HuH-7 (cell line): Measurements from ENCODE around the gene ALG8.

ENCODE experiments used
- DNase-seq: peaks from one replicate; pipeline ENCODE4 v3.0.0; 2011; ENCODE audit warnings: low spot score

Gene ALG8

DNA sequence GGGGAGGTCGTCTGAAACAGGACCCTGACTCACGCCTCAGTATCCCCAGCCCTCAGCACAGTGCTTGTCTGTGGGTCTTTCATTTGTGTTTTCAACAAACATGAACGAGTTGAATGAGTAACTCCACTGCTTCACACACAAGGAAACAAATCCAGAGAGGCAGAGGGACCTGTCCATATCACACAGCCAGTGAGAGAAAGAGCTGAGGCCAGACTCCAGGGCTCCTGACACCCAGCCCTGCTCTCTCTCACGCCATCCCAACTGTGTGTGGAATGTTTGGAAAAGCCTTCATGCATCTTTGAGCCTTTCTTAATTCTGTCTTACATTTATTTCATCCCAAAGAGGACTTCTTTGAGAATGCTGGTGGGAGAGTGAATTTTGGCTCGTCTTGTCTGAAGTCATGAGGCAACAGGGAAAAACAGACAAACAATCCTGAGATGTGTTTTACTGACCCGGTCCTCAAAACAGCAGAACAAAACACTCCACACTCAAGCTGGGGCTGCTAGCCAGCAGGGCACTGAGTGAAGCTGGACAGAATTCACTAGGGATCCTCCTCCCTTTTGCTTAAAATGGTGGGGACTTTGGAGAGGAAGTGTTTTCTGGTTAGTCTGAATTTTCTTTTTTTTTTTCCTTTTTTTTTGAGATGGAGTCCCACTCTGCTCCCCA, 19.7 kb upstream of the ALG8 start:
- no peak for DNase-seq

DNA sequence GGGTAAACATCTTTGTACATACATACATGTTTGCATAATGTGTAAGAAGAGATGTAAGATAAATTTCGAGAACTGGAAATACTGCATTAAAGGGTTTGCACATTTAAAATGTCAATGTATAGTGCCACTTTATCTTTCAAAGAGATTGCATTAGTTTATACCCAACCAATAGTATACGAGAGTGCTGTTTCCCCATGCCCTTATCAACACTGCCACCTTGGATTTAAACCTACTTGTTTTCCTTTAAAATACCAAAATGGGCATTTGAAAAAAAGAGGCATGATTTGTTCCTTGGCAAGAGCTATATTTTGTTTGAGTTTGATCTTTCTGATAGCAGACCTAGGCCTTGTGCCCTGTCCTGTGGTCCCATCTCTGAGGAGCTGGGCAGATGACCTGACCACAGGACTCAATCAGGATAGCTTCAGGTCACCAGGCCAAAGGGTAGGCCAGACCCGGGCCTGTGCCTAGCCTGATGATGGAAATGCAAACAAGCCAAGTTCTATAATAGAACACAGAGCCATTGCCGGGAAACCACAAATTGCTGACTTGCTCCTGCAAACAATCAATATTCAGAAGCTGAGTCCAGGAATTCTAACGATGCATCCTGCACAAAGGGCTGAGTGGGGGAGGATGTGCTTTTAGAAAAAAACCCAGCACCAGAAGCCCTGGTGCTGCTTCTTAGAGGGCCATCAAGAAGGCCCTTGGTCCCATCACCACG, 16.9 kb upstream of the ALG8 start:
- DNase-seq: peak; percentile 69

DNA sequence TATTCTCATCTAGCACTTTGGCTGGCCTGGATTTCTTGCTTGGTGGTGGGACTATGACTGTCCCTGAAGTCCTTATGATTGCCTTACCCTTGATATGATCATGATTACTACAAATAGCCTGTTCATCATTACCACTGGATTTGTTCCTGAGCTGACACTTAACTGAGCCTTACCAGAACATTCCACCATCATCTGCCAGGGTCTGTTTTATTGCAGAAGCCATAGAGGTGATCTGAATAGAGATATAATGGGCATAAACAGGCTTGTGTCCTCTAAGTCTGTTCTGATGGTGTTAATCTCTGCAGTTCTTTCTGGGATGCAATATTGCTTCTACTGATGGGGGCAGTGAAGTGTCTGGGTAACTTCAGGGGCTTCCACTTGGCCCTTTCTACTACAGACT, 12.4 kb upstream of the ALG8 start:
- no peak for DNase-seq

DNA sequence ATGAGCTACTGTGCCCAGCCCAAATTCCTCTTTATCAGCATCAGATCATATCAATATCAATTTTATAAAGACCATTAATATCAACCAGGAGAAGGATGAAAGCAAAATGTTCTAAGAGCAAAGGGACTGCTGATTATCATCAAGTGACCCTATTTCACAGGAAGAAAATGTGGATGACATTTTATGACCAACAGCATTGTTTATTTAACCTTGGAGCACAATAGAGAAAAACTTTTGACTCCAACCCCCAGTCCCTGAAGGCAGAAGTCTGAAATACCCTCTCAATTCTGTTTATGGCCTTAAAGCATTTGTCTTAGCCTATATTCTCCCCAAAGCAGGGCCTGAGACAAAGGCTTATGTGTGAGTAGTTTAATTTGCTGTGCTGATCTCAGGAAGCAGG, 11.3 kb upstream of the ALG8 start:
- DNase-seq: no peak

DNA sequence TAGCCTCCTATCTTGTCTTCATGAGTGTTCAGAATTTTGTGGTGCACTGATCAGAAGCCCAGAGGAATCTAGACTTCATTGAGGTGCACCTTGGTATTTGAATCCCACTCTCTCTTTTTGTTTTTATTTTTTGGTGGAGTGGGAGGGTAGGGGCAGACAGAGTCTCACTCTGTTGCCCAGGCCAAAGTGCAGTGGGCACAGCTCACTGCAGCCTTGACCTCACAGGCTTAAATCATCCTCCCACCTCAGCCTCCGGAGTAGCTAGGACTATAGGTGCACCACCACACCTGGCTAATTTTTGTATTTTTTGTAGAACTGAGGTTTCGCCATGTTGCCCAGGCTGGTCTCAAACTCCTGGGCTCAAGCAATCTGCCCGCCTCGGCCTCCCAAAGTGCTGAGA, 10.9 kb upstream of the ALG8 start:
- no peak for DNase-seq

DNA sequence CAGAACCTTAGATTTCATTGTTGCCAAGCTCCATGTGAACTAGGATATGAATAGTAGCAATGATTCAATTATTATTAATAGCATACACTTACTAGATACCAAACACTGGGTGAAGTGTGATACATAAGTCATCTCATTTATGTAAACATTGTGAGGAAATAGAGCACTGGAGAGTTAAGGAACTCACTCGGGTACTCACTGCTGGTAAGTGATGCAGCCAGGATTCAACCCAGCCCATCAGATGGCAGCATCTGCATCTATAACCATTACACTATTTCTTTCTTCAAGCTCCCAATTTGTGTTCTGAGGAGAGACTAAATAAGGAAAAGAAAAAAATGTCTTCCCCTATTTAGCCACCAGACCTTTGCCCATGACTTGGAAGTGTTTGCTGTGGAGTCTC, 10.2 kb upstream of the ALG8 start:
- no peak for DNase-seq

DNA sequence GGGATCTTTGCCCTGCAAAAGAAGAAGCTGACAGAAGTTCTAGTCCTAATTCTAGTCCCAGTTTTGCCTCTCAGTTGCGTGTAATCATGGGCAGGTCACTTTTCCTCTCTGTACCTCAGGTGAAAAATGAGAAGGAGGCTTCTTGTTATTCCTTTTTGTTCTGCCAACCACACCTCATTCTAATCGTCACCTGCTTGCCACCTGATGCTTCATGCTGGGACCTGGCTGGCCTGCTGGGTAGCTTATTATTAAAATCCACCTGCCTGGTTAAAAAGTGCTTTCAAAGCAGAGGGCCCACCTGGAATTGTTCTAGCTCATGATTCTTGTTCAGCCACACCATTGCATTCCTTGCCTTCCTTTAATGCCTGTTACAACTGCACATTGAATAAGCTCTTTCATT, 8.4 kb upstream of the ALG8 start:
- DNase-seq: no peak

DNA sequence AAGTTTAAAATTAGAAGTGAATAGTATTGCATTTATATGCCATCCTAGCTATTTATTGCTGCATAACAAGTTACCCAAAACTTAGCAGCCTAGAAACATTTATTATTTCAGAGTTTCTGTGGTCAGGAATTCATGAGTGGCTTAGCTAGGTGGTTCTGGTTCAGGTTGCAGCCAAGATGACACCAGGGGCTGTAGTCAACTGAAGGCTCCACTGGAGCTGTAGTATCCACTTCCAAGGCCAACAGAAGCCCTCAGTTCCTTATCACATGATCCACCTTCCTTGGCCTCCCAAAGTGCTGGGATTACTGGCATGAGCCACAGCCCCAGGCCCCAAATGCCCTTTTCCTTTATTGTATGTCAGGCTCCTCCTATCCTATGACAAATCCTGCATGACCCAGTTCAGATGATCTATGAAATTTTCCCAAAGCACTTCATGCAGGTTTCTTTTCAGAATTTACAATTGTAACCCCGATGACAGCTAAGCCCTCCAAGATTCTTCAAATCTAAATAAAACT, 6.1 kb upstream of the ALG8 start:
- no peak for DNase-seq

DNA sequence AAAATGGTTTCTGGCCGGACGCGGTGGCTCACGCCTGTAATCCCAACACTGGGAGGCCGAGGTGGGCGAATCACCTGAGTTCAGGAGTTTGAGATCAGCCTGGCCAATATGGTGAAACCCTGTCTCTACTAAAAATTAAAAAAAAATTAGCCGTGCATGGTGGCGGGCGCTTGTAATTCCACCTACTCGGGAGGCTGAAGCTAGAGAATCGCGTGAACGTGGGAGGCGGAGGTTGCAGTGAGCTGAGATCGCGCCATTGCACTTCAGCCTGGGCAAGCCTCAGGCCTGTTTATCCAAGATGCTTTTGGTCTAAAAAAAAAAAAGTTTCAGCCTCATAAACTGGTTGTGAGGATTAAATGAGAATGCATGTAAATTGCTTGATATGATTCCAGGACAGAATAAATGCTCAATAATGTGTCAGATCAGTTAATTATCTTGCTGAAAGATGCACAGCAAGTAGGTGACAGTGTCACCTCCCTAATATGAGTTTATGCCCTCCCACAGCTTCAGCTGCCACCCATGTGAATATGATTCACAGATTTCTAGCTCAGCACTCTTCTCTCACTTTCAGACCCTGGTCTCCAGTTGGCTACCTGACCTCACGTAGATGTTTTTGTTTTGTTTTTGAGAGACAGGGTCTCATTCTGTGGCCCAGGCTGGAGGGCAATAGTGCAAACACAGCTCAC, 1.1 kb upstream of the ALG8 start:
- DNase-seq: no peak

DNA sequence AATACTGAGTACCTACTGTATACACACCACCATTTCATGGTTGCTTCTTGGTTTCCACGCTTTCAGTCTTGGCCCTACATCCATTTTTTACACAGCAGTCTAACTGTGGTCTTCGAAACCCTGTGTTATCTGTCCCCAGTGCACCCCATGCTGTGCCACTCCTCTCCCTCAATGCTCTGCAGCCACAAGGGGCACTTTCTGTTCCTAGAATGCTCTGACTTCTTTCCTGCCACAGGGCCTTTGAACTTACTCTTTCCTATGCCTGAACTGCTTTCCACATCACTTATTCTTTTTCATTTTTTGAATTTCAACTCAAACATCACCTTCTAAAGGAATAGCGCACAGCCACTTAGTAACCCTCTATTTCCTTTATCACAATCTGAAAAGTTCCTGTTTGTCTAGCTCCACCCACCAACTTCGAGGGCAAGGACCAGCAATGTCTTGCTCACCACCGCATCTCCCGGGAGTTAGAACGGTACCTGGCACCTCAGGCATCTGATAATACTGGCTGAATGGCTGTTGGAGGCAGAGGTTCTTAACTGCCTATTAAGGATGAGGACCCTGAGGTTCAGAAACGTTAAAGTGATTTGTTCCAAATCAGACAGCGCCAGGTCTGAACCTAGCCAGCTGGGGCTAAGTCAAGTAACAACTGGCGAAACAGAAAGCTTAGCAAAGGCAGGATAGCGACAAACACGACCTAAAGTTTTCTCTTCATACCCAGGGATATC, 568 bp downstream of the ALG8 start:
- no peak for DNase-seq

DNA sequence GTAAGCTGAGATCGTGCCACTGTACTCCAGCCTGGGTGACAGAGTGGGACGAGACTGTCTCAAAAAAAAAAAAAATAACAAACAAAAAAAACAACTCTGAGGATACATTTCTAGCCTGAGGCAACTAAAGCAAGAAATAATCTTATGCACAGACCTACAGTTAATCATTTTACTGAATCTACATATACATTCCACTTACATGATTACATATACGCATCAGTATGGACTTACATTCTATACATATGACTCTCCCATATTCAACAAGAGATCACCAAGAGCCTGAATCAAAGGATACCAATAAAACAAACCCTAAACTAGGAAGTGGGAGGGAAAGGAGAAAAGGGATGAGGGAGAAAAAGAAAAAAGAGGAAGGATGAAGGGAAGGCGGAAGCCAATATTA, 1.1 kb downstream of the ALG8 start:
- no peak for DNase-seq

DNA sequence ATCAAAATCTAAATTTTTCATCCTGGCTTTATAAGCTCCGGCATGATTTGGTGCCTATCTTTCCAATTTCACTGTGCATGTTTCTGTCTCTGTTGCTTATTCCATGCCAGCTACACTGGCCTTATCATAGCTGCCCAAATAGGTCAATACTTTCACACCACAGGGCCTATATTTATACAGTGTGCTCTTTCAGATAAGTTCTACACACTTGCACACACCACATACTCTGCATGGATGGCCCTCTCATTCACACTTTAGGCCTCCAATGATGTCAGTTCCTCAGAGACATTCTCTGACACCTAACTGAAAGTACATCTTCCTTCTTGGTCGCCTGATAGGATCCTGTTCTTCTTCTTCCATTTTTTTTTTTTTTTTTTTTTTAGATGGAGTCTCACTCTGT, 7.0 kb downstream of the ALG8 start:
- no peak for DNase-seq

DNA sequence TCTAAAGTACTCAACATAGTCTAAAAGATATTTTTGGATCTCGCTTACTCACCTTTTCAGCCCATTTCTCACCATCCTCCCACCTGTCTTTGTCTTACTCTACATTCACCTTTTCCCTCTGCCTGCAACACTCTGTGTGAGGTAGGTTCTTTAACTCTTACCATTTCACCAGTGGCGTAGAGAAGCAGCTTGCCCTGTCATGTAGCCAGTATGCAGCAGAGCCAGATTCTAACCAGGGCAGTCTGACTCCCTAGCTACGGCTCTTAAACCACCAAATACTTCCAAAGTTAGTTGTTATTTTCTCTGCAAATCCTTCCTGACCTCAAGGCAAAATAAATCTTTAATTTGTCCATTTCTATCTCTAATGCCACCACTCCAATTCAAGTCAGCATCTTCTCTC, 7.5 kb downstream of the ALG8 start:
- no peak for DNase-seq

DNA sequence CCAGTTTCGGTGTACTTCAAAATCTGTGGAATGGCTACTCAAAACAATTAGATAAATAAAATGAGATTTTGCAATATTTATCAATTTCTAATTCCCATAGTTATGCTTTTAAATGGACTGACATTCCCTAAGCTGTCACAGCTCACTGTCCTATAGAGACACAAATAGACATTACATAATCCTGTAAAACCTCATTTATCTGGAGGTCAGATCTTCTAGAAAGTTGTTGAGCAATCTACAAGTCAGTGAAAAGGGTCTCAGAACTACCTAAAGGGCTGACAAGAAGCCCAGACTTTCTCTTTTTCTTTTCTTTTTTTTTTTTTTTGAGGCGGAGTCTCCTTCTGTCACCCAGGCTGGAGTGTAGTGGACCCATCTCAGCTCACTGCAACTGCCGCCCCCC, 12.0 kb downstream of the ALG8 start:
- DNase-seq: no peak

DNA sequence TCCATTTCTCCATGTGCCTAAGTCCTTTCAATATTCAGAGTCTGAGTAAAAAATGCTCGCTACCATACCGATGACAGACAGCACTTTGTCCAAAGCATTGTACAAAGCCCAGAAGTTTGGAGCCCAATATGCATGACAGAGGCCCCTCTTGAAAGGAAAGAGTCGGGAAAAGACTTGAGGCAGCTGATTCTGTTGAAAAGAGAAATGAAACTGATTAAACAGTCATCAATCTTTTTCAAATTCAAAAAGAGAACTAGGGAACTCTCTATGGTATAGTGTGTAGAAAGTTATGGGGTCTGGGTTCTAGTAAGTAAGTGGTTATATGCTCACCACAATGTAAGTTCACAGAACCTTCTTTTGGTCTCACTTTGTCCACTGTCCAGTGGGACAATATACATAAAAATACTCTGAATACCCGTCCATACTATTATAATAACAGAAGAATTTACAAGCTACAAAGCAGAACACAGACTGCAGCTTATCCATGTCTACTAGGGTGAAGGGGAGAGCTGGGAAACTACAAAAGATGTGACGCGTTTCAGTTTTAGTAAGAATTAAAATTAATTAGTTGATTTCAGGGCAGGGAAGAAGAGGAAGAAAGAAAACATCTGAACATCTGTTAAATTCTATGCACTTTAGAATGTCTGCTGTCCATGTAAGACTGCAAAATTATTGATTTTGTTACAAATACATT, 26.7 kb downstream of the ALG8 start:
- no peak for DNase-seq

DNA sequence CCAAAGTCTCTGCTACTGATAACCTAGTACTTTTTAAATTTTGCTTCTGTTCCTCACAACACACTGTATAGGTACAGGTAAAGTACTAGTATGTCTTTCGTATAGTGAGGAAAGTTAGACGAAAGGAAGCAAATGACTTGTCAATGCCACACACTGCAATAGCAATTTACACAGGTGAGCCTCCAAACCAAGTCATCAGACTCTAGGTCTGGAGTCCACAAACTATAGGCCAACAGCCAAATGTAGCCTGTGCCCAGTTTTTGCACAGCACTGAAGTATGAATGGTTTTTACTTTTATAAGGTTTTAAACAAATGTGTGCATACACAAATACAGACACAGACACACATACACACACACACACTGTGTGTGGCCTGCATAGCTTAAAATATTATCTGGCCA, 28.1 kb downstream of the ALG8 start:
- DNase-seq: no peak

DNA sequence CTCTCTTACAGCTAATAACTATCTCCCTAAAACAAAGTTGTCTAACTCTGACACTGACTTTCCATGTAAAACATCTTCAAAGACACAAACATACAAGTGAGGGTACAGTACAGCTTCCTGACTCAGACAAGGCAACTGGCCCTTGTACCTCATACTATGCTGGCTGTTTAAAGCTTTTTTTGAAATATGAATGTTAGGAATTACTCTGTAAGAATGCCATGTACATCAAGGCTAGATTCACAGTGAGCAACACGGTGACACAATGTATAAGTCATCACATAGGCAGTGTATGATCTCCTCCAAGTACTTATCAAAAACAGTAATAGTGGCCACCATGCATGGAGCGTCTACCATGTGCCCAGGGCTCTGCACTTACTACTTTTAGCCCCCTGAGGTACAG, 28.6 kb downstream of the ALG8 start:
- no peak for DNase-seq

DNA sequence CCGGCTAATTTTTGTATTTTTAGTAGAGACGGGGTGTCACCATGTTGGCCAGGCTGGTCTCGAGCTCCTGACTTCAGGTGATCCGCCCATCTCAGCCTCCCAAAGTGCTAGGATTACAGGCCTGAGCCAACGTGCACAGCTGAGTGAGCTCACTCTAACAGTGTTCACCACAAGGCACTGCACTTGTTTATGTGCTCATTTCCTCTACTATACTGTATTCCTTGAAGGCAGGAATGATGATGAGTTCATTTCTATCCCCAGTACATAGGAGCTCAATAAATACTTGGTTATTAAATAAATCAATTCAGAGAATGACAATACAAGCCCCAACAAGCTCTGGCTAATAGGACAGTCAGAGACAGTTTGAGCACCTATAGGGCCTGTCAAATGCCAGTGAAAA, 29.1 kb downstream of the ALG8 start:
- DNase-seq: no peak

DNA sequence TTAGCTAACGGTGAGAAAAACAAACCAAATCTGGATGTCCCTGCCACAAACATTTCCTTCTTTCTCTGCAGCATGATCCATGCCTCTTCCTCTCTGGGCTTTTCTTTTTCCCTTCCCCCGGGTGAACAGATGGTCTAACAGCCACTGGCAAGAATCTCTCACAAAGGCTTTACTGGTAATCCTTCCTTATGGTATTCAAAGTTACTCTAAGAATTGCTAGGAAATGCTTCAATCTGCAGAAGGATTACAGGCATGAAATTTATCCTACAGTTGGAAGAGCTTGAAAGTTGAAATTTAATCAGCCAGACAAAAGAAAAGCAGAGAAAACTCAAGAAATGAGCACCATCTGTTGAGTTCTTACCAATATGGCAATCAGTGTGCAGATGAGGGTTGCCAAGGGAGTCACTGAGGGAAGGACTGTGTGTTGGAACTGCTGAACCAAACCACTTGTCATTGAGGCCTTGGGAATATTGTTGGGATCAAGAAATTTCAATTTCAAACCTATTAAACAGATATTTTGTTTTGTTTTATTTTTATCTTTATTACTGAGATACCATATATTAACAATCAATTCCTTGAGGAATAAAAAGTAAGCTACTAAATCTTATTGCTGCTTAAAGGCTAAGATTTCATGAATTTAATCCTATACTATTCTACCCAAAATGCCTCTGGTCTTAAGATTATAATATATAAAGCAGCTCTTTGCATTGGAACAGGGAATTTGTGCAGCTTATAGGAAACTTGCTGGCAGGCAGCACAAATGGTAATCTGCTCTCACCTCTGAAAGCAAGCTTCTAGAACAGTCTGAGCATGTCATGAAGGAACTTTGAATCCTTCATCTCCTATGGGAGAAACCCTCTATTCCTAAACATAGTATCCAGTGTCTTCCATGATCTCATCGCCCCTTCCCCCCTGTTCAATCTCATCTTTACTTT, 30.1 kb downstream of the ALG8 start:
- no peak for DNase-seq

DNA sequence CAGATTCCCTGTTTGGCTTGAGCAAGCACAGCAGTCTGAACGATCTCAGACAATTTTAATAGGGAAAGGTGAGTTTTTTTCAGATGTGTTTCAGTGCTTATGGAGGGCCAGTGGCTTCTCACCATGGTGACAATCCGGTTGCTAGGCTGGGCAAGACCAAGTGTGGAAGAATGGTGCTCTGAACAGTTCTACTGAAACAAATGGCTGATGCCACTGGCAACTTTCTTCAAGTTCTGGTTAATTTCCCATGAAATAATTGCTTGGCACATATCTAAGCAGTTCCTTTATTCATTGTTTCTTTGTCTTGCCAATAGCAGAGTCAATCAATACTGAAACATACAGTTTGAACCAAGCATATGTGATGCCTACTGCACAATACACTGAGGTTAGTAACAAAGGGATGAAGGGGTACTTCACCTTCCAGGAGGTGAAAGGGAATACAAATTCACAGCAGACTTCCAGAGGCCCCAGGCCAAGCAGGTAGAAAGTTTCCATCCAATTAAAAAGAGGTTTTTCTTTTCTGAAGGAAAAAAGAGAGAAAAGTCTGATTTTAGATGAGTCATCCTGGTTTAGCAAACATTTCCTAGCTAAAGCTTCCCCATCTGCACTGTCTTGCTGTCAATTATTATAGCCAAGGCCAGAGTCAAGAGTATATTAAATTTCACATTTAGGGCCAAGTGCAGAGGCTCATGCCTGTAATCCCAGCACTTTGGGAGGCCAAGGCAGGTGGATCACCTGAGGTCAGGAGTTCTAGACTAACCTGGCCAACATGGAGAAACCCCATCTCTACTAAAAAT, 38.6 kb downstream of the ALG8 start:
- DNase-seq: no peak
